CD4-positive, alpha-beta T cell (primary cell): ENCODE results near the gene APP. TPM values are rescaled to one million over a fixed set of nuclear protein-coding genes. Genes with fewer than 3 reads are reported as not detected.

ENCODE experiments used
- ATAC-seq: fragments of 200-7000 bp; cut with Tn5 transposase; one replicate; pipeline ENCODE4 v1.10.0; 2022; ENCODE audit warnings: mild to moderate bottlenecking; ENCODE audit not compliant: poor library complexity
- CTCF ChIA-PET: fragments of 350-600 bp; sonication (Branson Sonifier 250); formaldehyde crosslinking; loops from one replicate; lab custom pipeline; 2021; ENCODE audit warnings: antibody characterized with exemption, inconsistent platforms; lab: Charles Lee
- POLR2A ChIA-PET: fragments of 350-600 bp; sonication (Branson Sonifier 250); formaldehyde crosslinking; loops from one replicate; lab custom pipeline; 2021; ENCODE audit warnings: antibody characterized with exemption, inconsistent platforms; lab: Charles Lee
- DNase-seq, 14 experiments: peaks; one replicate each; pipeline ENCODE4 v3.0.0-alpha.2; 2013 to 2020; ENCODE audit warnings: mixed read lengths in 2 of 14
- H3K27ac ChIP-seq, 2 donors: one replicate each; pipeline versions ENCODE4 v1.5.1 to v1.7.0; 2013; ENCODE audit warnings: low read length in 2 of 2, low read depth in 1 of 2, mild to moderate bottlenecking in 1 of 2
- H3K27me3 ChIP-seq, 2 experiments: 1 replicate in 1 of 2; 2 replicates in 1 of 2; pipeline versions ENCODE4 v1.6.1 to v1.7.0; 2013; ENCODE audit warnings: low read length in 2 of 2, control low read depth in 1 of 2, mild to moderate bottlenecking in 1 of 2, moderate library complexity in 1 of 2; ENCODE audit not compliant: insufficient read depth in 2 of 2, control insufficient read depth in 1 of 2
- H3K36me3 ChIP-seq: one replicate; pipeline ENCODE4 v1.6.1; 2013; ENCODE audit warnings: low read length, control low read depth; ENCODE audit not compliant: insufficient read depth
- H3K4me1 ChIP-seq: one replicate; pipeline ENCODE4 v1.6.1; 2013; ENCODE audit warnings: low read length, control low read depth; ENCODE audit not compliant: insufficient read depth
- H3K4me3 ChIP-seq: one replicate; pipeline ENCODE4 v1.5.1; 2013; ENCODE audit warnings: mild to moderate bottlenecking, low read length, moderate library complexity
- H3K9me3 ChIP-seq, 2 experiments: 1 replicate in 1 of 2; 2 replicates in 1 of 2; pipeline versions ENCODE4 v1.6.1 to v1.7.0; 2013; ENCODE audit warnings: low read length in 2 of 2, mild to moderate bottlenecking in 2 of 2, control low read depth in 1 of 2, moderate library complexity in 1 of 2; ENCODE audit not compliant: control insufficient read depth in 1 of 2, insufficient read depth in 1 of 2
- H3K27ac Mint-ChIP-seq: one replicate; pipeline ENCODE4 v1.8.0; 2020; ENCODE audit warnings: mixed read lengths
- H3K27me3 Mint-ChIP-seq: one replicate; pipeline ENCODE4 v1.8.0; 2021; ENCODE audit warnings: mixed read lengths
- H3K36me3 Mint-ChIP-seq: one replicate; pipeline ENCODE4 v1.8.0; 2021; ENCODE audit warnings: low read depth, mixed read lengths
- H3K4me1 Mint-ChIP-seq: one replicate; pipeline ENCODE4 v1.8.0; 2021; ENCODE audit warnings: low read depth, mixed read lengths
- H3K4me3 Mint-ChIP-seq: one replicate; pipeline ENCODE4 v1.8.0; 2020; ENCODE audit warnings: mild to moderate bottlenecking, mixed read lengths
- H3K9me3 Mint-ChIP-seq: one replicate; pipeline ENCODE4 v1.8.0; 2020; ENCODE audit warnings: mixed read lengths
- CTCF ChIP-seq: fragments of 200-600 bp; IDR thresholded peaks from one replicate; pipeline ENCODE4 v1.8.0; 2022; ENCODE audit warnings: antibody characterized with exemption, mild to moderate bottlenecking
- intact Hi-C, 2 experiments: fragments of 100-400 bp; cut with DNase I in 1 of 2; cut with micrococcal nuclease in 1 of 2; formaldehyde crosslinking; loops; one replicate each; pipeline versions ENCODE4 v1.15.1 to v1.9.0; 2023 to 2025; cut with DNase I, micrococcal nuclease
- total RNA-seq, 174 experiments: library from RNA in 2 of 174; stranded (reverse) in 2 of 174; gene quantifications; one replicate each; pipeline ENCODE4 v1.2.3 and lab custom pipeline; 2021 to 2026

The APP gene
- total RNA-seq, 2 experiments from 2014 or later = 43.6 to 44.4 TPM

- H3K4me3 Mint-ChIP-seq = no peak overlapping the region
- H3K27ac Mint-ChIP-seq = no peak overlapping the region
- intact Hi-C loops = loop anchor here (1.0 to 5.0 kb wide), 2 partner anchors 254 to 255 kb away; partner anchors contain the start of gene MRPL39 (in 1 of the 2)
- Histone ChIP-seq H3K4me3 (no peak overlapping the region), H3K36me3 (no peaks in the 10 kb centered on the region), H3K27me3 (peaks cover 0 to 2% of the 10 kb centered on the region in 2 experiments), H3K9me3 (no peaks in the 10 kb centered on the region), H3K4me1 (no peaks in the 10 kb centered on the region), H3K27ac (no peak overlapping the region)
- TF ChIP-seq CTCF = peak; percentile 71
- POLR2A ChIA-PET = interaction anchor here (0.5 kb wide), 1 partner anchor 72 kb away, joined by 3 read pairs; no protein-coding TSS in a partner anchor
- no peaks in the 10 kb centered on the region for H3K4me1 Mint-ChIP-seq
- no peaks in the 10 kb centered on the region for H3K36me3 Mint-ChIP-seq
- no peaks in the 10 kb centered on the region for H3K27me3 Mint-ChIP-seq
- CTCF ChIA-PET = no interaction called here
- ATAC-seq = no peak
- no peaks in the 10 kb centered on the region for H3K9me3 Mint-ChIP-seq
- DNase-seq = peak in 4 of 14 experiments; percentile 28 to 56 (median 36)
Observed at GRCh38 chr21:25862596-25862995, 308.0 kb downstream of the APP start.

GRCh38 chr21:25862112-25862511 is 308.5 kb downstream of the APP start:
- intact Hi-C loops = loop anchor here (1.0 to 5.0 kb wide), 2 partner anchors 254 to 255 kb away; partner anchors contain the start of gene MRPL39 (in 1 of the 2)
- CTCF ChIA-PET = no interaction called here

GRCh38 chr21:25859235-25859929 is 311.2 kb downstream of the APP start:
- Histone ChIP-seq H3K4me3 (no peak overlapping the region), H3K27ac (no peak overlapping the region), H3K27me3 (peaks cover 0 to 2% of the 10 kb centered on the region in 2 experiments), H3K36me3 (no peaks in the 10 kb centered on the region), H3K4me1 (no peaks in the 10 kb centered on the region), H3K9me3 (no peaks in the 10 kb centered on the region)
- Mint-ChIP-seq H3K4me1 (no peaks in the 10 kb centered on the region), H3K4me3 (no peak overlapping the region), H3K27ac (no peak overlapping the region), H3K27me3 (no peaks in the 10 kb centered on the region), H3K9me3 (no peaks in the 10 kb centered on the region), H3K36me3 (no peaks in the 10 kb centered on the region)
- DNase-seq = no peak
- no peak for ATAC-seq
- ChIA-PET POLR2A (no interaction called here), CTCF (no interaction called here)
- no peak for TF ChIP-seq CTCF
- intact Hi-C loops = no loop called here

More at GRCh38 chr21:25862112-25862511, 308.5 kb downstream of the APP start:
- no peaks in the 10 kb centered on the region for H3K4me1 Mint-ChIP-seq
- no peaks in the 10 kb centered on the region for H3K9me3 Mint-ChIP-seq
- Histone ChIP-seq H3K27ac (no peak overlapping the region), H3K4me1 (no peaks in the 10 kb centered on the region), H3K4me3 (no peak overlapping the region), H3K27me3 (peaks cover 0 to 2% of the 10 kb centered on the region in 2 experiments), H3K36me3 (no peaks in the 10 kb centered on the region), H3K9me3 (no peaks in the 10 kb centered on the region)
- DNase-seq = no peak
- no peaks in the 10 kb centered on the region for H3K36me3 Mint-ChIP-seq
- no peak overlapping the region for H3K27ac Mint-ChIP-seq
- no peak for ATAC-seq
- no peaks in the 10 kb centered on the region for H3K27me3 Mint-ChIP-seq
- no peak for TF ChIP-seq CTCF
- POLR2A ChIA-PET = interaction anchor here (0.5 kb wide), 1 partner anchor 72 kb away, joined by 3 read pairs; no protein-coding TSS in a partner anchor
- no peak overlapping the region for H3K4me3 Mint-ChIP-seq
